Kidney epithelial cell (primary cell): ENCODE data around the gene BBX. TPM values are rescaled to one million over a fixed set of nuclear protein-coding genes. Genes with fewer than 3 reads are reported as not detected.

Source experiments
- DNase-seq: peaks from one replicate; pipeline ENCODE4 v3.0.0-alpha.2; 2010; ENCODE audit warnings: low read depth
- H3K27me3 ChIP-seq: 2 replicates; pipeline ENCODE4 v1.6.0; 2011; ENCODE audit warnings: low read length; ENCODE audit not compliant: control insufficient read depth, insufficient read depth
- H3K36me3 ChIP-seq: 2 replicates; pipeline ENCODE4 v1.5.1; 2011; ENCODE audit warnings: low read length; ENCODE audit not compliant: control insufficient read depth, insufficient read depth
- H3K4me3 ChIP-seq: 2 replicates; pipeline ENCODE4 v1.5.1; 2011; ENCODE audit warnings: low read depth, mild to moderate bottlenecking, control low read depth, low read length
- CTCF ChIP-seq: IDR thresholded peaks from 2 replicates; pipeline ENCODE4 v1.5.1; 2011; ENCODE audit warnings: mild to moderate bottlenecking, moderate library complexity, low read length, control low read depth, inconsistent platforms; ENCODE audit not compliant: insufficient read depth, poor library complexity, severe bottlenecking
- total RNA-seq: library from RNA; depleted of rRNA; stranded (reverse); fragments of >200 nt; gene quantifications from 2 replicates; pipeline ENCODE4 v1.2.3, GENCODE V29; 2015

The BBX gene
- total RNA-seq, 1 donor from 2014 or later = 50.7 TPM

- Histone ChIP-seq H3K36me3 (peaks cover 1% of the 10 kb centered on the region), H3K4me3 (no peak overlapping the region), H3K27me3 (no peaks in the 10 kb centered on the region)
- no peak for TF ChIP-seq CTCF
- DNase-seq = no peak
Observed at GRCh38 chr3:107737914-107738313, 215.2 kb downstream of the BBX start.

GRCh38 chr3:107738486-107739183 lies 215.9 kb downstream of the BBX start:
- Histone ChIP-seq H3K36me3 (peaks cover 1% of the 10 kb centered on the region), H3K27me3 (no peaks in the 10 kb centered on the region), H3K4me3 (no peak overlapping the region)
- TF ChIP-seq CTCF = no peak
- no peak for DNase-seq

- Histone ChIP-seq H3K27me3 (no peaks in the 10 kb centered on the region), H3K36me3 (peaks cover 1% of the 10 kb centered on the region), H3K4me3 (no peak overlapping the region)
- TF ChIP-seq CTCF = no peak
- no peak for DNase-seq
Observed at GRCh38 chr3:107739227-107739626, 216.5 kb downstream of the BBX start.

GRCh38 chr3:107740992-107741896 lies 218.5 kb downstream of the BBX start:
- no peak for DNase-seq

GRCh38 chr3:107745354-107745753 lies 222.6 kb downstream of the BBX start:
- H3K4me3 ChIP-seq = no peak overlapping the region
- no peaks in the 10 kb centered on the region for H3K36me3 ChIP-seq
- no peak for TF ChIP-seq CTCF
- no peak for DNase-seq
- no peaks in the 10 kb centered on the region for H3K27me3 ChIP-seq

More at GRCh38 chr3:107740992-107741896, 218.5 kb downstream of the BBX start:
- H3K4me3 ChIP-seq = no peak overlapping the region
- TF ChIP-seq CTCF = peak; percentile 30
- no peaks in the 10 kb centered on the region for H3K27me3 ChIP-seq
- peaks cover 1% of the 10 kb centered on the region for H3K36me3 ChIP-seq
